Vagina (tissue), 2 donors: ENCODE measurements around the gene HIPK2.

Experiments used
- CTCF ChIP-seq, 3 experiments: fragments of 450-650 bp in 2 of 3; fragments of 200-600 bp in 1 of 3; sonication (generic) in 1 of 3; IDR thresholded peaks; one replicate each; pipeline ENCODE4 v1.5.1; 2017 to 2019; ENCODE audit warnings: antibody characterized with exemption in 3 of 3, mild to moderate bottlenecking in 2 of 3, moderate library complexity in 2 of 3
- POLR2A ChIP-seq, 2 donors: fragments of 450-650 bp; IDR thresholded peaks; one replicate each; pipeline ENCODE4 v1.6.1; 2017; ENCODE audit warnings: antibody characterized with exemption in 2 of 2, mild to moderate bottlenecking in 2 of 2, moderate library complexity in 2 of 2
- POLR2AphosphoS5 ChIP-seq, 2 donors: sonication (generic); formaldehyde crosslinking; IDR thresholded peaks; one replicate each; pipeline ENCODE4 v1.9.0; 2017; ENCODE audit warnings: antibody characterized with exemption in 2 of 2, mild to moderate bottlenecking in 2 of 2, low read depth in 1 of 2; ENCODE audit not compliant: insufficient read depth in 1 of 2

- TF ChIP-seq POLR2A (IDR thresholded peaks at IDR 0.05), result no peak
- TF ChIP-seq CTCF (IDR thresholded peaks at IDR 0.05), result no peak
- TF ChIP-seq POLR2AphosphoS5 (IDR thresholded peaks at IDR 0.05; ENCODE audit: insufficient read depth in 1 of 2, low read depth in 1 of 2), result no peak
Measured at GRCh38 chr7:139798892-139799291, 21.1 kb upstream of the HIPK2 start.
